ENCODE measurements around the gene NPW.
A peak's percentile ranks its signal among the peaks of the same experiment; 100 is the strongest.

Gene NPW

DNA sequence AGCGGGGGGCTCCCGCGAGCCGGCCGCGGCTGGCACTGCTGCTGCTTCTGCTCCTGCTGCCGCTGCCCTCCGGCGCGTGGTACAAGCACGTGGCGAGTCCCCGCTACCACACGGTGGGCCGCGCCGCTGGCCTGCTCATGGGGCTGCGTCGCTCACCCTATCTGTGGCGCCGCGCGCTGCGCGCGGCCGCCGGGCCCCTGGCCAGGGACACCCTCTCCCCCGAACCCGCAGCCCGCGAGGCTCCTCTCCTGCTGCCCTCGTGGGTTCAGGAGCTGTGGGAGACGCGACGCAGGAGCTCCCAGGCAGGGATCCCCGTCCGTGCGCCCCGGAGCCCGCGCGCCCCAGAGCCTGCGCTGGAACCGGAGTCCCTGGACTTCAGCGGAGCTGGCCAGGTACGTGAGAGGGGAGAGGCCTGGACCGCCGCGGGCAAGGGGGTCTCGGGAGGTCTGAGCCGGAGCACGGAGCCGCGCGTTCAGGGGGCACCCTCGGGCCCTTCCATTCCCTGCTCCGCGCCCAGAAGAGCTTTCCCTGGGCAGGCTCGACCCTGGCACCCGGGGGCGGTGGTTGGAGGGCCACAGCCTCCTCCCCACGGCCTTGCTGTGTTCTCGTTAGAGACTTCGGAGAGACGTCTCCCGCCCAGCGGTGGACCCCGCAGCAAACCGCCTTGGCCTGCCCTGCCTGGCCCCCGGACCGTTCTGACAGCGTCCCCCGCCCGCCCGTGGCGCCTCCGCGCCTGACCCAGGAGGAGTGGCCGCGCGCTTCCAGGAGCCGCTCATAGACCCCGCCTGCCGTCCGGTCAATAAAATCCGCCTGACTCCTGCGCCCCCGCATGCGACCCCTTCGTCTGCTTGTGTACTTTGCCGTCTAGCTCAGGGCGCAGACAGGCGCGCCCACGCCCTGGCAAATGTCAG, 591 bp downstream of the NPW start:
- H3K4me1 ChIP-seq: peaks cover 0 to 29% (median 27%) of the 10 kb centered on the region in 4 donors
- no peak overlapping the region for H3K27ac ChIP-seq
- no peak for DNase-seq
- no peaks in the 10 kb centered on the region for H3K9me3 ChIP-seq
- no peak overlapping the region for H3K4me3 ChIP-seq
- TF ChIP-seq CTCF (IDR thresholded peaks at IDR 0.05): no peak
- intact Hi-C loops (cut with DNase I; ENCODE audit: low total_unique reads): loop anchor here (5.0 kb wide), 1 partner anchor 122 kb away; no protein-coding TSS in a partner anchor
- peaks cover 0 to 48% of the 10 kb centered on the region in 2 donors for H3K27me3 ChIP-seq
- no peaks in the 10 kb centered on the region for H3K36me3 ChIP-seq

- TF ChIP-seq CTCF (IDR thresholded peaks at IDR 0.05): no peak
- DNase-seq: no peak
- Histone ChIP-seq H3K27me3 (peaks cover 0 to 41% of the 10 kb centered on the region in 2 donors), H3K36me3 (no peaks in the 10 kb centered on the region), H3K4me1 (peaks cover 0 to 52% (median 43%) of the 10 kb centered on the region in 4 donors), H3K4me3 (peak overlapping the region; percentile 12 to 43), H3K9me3 (no peaks in the 10 kb centered on the region), H3K27ac (peak overlapping the region in 1 of 2 donors; percentile 67)
- intact Hi-C loops (cut with DNase I; ENCODE audit: low total_unique reads): loop anchor here (5.0 kb wide), 1 partner anchor 120 kb away; no protein-coding TSS in a partner anchor
These were observed 3.1 kb downstream of the NPW start for GRCh38 chr16:2022723-2023091.

DNA sequence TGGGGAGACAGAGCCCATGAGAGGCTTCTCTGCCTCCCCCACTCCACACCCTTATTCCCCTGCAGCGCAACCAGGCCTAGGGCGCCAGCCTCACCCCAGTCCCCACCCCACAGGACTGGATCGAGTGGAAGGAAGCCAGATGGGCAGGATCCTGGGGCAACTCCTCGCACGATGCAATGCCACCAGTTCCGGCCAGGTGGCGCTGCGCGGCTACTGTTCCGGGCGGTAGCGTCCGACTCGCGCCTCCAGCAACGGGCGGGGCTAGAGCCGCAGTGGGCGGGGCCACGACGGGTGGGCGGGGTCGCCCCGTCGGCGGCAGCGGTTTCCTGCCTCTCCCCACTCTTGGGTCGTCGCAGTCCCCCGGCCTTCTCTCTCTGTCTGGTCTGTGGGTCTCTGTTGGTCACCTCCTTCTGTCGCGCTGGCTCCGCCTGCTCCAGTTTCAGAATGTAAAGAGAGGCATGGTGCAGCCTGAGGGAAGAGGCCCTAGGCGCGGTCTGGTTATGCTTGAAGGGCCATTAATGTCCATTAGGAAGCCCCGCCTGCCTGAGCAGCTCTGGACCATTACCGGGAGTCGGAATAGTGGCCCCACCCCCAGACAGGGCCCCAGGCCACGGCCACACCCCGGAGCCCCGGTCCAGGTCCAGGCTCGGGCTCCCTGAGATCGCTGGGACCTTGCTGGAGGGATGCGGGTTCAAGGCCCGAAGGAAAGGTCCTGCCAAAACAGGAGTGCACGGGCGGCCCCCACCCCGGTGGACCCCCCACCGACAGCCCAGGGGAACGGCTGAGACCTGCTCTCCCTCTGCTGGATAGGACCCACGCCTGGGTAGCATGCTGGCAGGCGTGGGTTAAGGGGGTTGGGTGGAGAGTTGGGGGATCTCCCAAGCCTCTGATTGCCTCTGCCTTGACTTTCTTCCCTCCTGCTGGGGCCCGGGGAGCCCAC, 3.8 kb downstream of the NPW start:
- peaks cover 0 to 59% (median 49%) of the 10 kb centered on the region in 4 donors for H3K4me1 ChIP-seq
- H3K27ac ChIP-seq: peak overlapping the region; percentile 53 to 67
- H3K4me3 ChIP-seq: peak overlapping the region; percentile 33 to 43
- peak; percentile 96 to 98 for TF ChIP-seq CTCF (IDR thresholded peaks at IDR 0.05)
- H3K36me3 ChIP-seq: no peaks in the 10 kb centered on the region
- peak; percentile 88 to 94 for DNase-seq
- H3K27me3 ChIP-seq: peaks cover 0 to 38% of the 10 kb centered on the region in 2 donors
- intact Hi-C loops (cut with DNase I; ENCODE audit: low total_unique reads): loop anchor here (5.0 kb wide), 1 partner anchor 119 kb away; no protein-coding TSS in a partner anchor
- no peaks in the 10 kb centered on the region for H3K9me3 ChIP-seq

DNA sequence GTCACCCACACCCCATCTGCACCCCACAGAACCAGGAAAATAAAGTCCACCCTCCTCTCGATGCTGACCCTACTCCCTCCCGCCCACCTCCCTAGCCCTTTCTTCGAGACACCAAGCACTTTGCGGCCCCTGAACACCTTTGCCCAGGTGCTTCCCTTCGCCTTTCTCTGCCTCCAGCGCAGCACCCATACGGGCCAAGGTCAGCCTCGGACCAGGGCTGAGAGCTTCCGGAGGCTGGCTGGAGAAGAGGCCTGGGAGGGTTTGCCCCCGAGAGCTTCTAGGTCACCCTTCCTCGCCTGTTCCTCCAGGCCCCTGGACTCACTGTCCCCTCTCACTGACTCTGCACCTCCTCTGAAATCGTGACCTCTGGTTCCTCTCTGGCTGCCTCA, 4.4 kb downstream of the NPW start:
- H3K36me3 ChIP-seq: no peaks in the 10 kb centered on the region
- peak overlapping the region in 1 of 2 donors; percentile 67 for H3K27ac ChIP-seq
- intact Hi-C loops (cut with DNase I; ENCODE audit: low total_unique reads): loop anchor here (5.0 kb wide), 1 partner anchor 118 kb away; no protein-coding TSS in a partner anchor
- H3K4me3 ChIP-seq: no peak overlapping the region
- DNase-seq: no peak
- peaks cover 0 to 65% (median 56%) of the 10 kb centered on the region in 4 donors for H3K4me1 ChIP-seq
- TF ChIP-seq CTCF (IDR thresholded peaks at IDR 0.05): no peak
- H3K27me3 ChIP-seq: peaks cover 0 to 33% of the 10 kb centered on the region in 2 donors
- H3K9me3 ChIP-seq: no peaks in the 10 kb centered on the region

- DNase-seq: no peak
- H3K36me3 ChIP-seq: peaks cover 0 to 11% (median 0%) of the 10 kb centered on the region in 3 donors
- no peak overlapping the region for H3K27ac ChIP-seq
- intact Hi-C loops (cut with DNase I; ENCODE audit: low total_unique reads): no loop called here
- no peak for TF ChIP-seq CTCF (IDR thresholded peaks at IDR 0.05)
- H3K27me3 ChIP-seq: peaks cover 0 to 21% of the 10 kb centered on the region in 2 donors
- H3K4me3 ChIP-seq: no peak overlapping the region
- peaks cover 0 to 69% (median 52%) of the 10 kb centered on the region in 4 donors for H3K4me1 ChIP-seq
- no peaks in the 10 kb centered on the region for H3K9me3 ChIP-seq
These were observed 5.7 kb downstream of the NPW start for GRCh38 chr16:2025251-2025650.
